Stimulated activated naive CD4-positive, alpha-beta T cell treated with Interleukin-2 at 50 U/mL for 16 hours (primary cell): ENCODE measurements around the gene PAX6.

Source experiments
- DNase-seq: peaks from one replicate; lab custom pipeline; 2025; lab: John Stamatoyannopoulos, UW

Gene PAX6

GRCh38 chr11:31822175-31822926 lies 11.2 kb upstream of the PAX6 start:
- DNase-seq = no peak

GRCh38 chr11:31821766-31822165 lies 10.6 kb upstream of the PAX6 start:
- DNase-seq = no peak

- no peak for DNase-seq
These were observed 10.2 kb upstream of the PAX6 start for GRCh38 chr11:31821235-31821764.

- DNase-seq = no peak
These were observed 9.3 kb upstream of the PAX6 start for GRCh38 chr11:31820438-31820818.

GRCh38 chr11:31819621-31820437 lies 8.7 kb upstream of the PAX6 start:
- DNase-seq = no peak

- no peak for DNase-seq
These were observed 7.8 kb upstream of the PAX6 start for GRCh38 chr11:31818874-31819331.

GRCh38 chr11:31818425-31818755 lies 7.3 kb upstream of the PAX6 start:
- DNase-seq = no peak

GRCh38 chr11:31817621-31818424 lies 6.7 kb upstream of the PAX6 start:
- no peak for DNase-seq

- DNase-seq = no peak
These were observed 6.0 kb upstream of the PAX6 start for GRCh38 chr11:31817054-31817620.

GRCh38 chr11:31816468-31817053 lies 5.4 kb upstream of the PAX6 start:
- DNase-seq = no peak

- DNase-seq = no peak
These were observed 4.8 kb upstream of the PAX6 start for GRCh38 chr11:31815711-31816467.

GRCh38 chr11:31814176-31814868 lies 3.2 kb upstream of the PAX6 start:
- no peak for DNase-seq

- DNase-seq = no peak
These were observed 2.5 kb upstream of the PAX6 start for GRCh38 chr11:31813391-31814175.

GRCh38 chr11:31812383-31813381 lies 1.6 kb upstream of the PAX6 start:
- no peak for DNase-seq

- DNase-seq = no peak
These were observed 1.0 kb downstream of the PAX6 start for GRCh38 chr11:31809857-31810778.

GRCh38 chr11:31809541-31809856 lies 1.6 kb downstream of the PAX6 start:
- DNase-seq = no peak
